A549 (cell line): ENCODE data around the gene TSFM.

Source experiments
- CEBPB ChIP-seq, 2 experiments: fragments of >200 bp in 1 of 2; sonication (Bioruptor Twin) in 1 of 2; formaldehyde crosslinking in 1 of 2; IDR thresholded peaks; 2 replicates each; pipeline ENCODE4 v1.6.1; 2012 to 2016
- EP300 ChIP-seq, 2 experiments: fragments of >200 bp; sonication (Bioruptor Twin); formaldehyde crosslinking; IDR thresholded peaks; 2 replicates in 1 of 2; 3 replicates in 1 of 2; pipeline ENCODE4 v1.6.1; 2016 to 2017
- ESRRA ChIP-seq: fragments of 150-350 bp; IDR thresholded peaks from 2 replicates; pipeline ENCODE4 v1.6.1; 2014; ENCODE audit warnings: mild to moderate bottlenecking, low read length, borderline replicate concordance
- MAZ ChIP-seq: fragments of 150-350 bp; IDR thresholded peaks from 2 replicates; pipeline ENCODE4 v1.6.1; 2014; ENCODE audit warnings: antibody characterized with exemption, low read depth, low read length, borderline replicate concordance
- POLR2A ChIP-seq: IDR thresholded peaks from 2 replicates; pipeline ENCODE4 v1.6.1; 2012; ENCODE audit warnings: mild to moderate bottlenecking, low read length
- RCOR1 ChIP-seq: fragments of 150-350 bp; IDR thresholded peaks from 2 replicates; pipeline ENCODE4 v1.6.1; 2014; ENCODE audit warnings: antibody characterized with exemption, low read length, low read depth
- TF ChIP-seq, protein P1 (sequence below): fragments of >200 bp; sonication (Bioruptor Twin); formaldehyde crosslinking; IDR thresholded peaks from 3 replicates; pipeline ENCODE4 v1.5.1; 2016
- TF ChIP-seq, protein P2 (sequence below): IDR thresholded peaks from 2 replicates; pipeline ENCODE4 v1.6.1; 2012; ENCODE audit warnings: low read depth, borderline replicate concordance
- TF ChIP-seq, protein P3 (sequence below): IDR thresholded peaks from 2 replicates; pipeline ENCODE4 v1.6.1; 2012

- TF ChIP-seq, protein P1, sequence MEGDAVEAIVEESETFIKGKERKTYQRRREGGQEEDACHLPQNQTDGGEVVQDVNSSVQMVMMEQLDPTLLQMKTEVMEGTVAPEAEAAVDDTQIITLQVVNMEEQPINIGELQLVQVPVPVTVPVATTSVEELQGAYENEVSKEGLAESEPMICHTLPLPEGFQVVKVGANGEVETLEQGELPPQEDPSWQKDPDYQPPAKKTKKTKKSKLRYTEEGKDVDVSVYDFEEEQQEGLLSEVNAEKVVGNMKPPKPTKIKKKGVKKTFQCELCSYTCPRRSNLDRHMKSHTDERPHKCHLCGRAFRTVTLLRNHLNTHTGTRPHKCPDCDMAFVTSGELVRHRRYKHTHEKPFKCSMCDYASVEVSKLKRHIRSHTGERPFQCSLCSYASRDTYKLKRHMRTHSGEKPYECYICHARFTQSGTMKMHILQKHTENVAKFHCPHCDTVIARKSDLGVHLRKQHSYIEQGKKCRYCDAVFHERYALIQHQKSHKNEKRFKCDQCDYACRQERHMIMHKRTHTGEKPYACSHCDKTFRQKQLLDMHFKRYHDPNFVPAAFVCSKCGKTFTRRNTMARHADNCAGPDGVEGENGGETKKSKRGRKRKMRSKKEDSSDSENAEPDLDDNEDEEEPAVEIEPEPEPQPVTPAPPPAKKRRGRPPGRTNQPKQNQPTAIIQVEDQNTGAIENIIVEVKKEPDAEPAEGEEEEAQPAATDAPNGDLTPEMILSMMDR: no peak
- TF ChIP-seq, protein P2, sequence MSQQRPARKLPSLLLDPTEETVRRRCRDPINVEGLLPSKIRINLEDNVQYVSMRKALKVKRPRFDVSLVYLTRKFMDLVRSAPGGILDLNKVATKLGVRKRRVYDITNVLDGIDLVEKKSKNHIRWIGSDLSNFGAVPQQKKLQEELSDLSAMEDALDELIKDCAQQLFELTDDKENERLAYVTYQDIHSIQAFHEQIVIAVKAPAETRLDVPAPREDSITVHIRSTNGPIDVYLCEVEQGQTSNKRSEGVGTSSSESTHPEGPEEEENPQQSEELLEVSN: no peak
- TF ChIP-seq MAZ (no peak), POLR2A (no peak), CEBPB (IDR thresholded peaks at IDR 0.05) (no peak), EP300 (IDR thresholded peaks at IDR 0.05) (no peak), ESRRA (no peak), RCOR1 (no peak)
- TF ChIP-seq, protein P3, sequence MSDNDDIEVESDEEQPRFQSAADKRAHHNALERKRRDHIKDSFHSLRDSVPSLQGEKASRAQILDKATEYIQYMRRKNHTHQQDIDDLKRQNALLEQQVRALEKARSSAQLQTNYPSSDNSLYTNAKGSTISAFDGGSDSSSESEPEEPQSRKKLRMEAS: no peak
Measured at GRCh38 chr12:57741413-57741789, 41.2 kb upstream of the TSFM start.
